ENCODE measurements around the gene ITGAL.

Gene ITGAL

GRCh38 chr16:30548416-30549253 is 76.1 kb downstream of the ITGAL start:
- no peak for DNase-seq

DNA sequence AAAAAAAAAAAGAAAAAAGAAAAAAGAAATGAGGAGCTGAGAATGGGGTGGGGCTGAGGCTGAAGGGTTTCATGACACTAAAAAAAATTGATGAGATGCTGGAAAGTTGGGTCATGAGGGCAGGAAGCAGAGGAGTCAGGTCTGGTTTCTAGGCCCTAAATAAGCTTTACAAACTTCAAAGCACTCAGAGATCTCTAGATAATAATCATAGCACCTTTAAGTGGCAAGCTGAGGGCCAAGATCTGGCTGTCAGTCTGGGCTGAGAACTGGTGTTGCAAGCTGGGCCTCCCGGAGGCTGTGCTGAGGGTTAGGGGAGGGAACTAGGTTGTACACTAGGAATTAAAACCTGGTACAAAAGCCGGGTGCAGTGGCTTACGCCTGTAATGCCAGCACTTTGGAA is 79.2 kb downstream of the ITGAL start:
- DNase-seq, result no peak

DNA sequence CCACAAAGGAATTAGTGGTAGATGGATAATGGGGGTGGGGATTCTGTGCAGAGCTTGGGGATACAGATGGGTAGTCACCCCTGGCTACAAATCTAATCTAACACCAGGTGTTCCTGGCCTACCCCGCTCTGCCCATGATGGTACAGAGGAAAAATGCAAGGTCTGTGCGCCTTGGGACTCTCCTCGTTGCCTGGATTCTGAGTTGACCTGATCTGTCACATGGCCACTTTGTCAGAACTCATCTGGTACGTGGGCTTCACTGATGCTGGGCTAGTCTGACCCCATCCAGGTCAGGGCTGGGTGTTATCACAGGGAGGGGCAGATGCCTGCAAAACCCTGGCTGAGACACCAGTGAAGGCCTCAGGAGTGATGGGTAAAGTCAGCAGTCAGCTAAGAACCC is 80.4 kb downstream of the ITGAL start:
- no peak for DNase-seq

DNA sequence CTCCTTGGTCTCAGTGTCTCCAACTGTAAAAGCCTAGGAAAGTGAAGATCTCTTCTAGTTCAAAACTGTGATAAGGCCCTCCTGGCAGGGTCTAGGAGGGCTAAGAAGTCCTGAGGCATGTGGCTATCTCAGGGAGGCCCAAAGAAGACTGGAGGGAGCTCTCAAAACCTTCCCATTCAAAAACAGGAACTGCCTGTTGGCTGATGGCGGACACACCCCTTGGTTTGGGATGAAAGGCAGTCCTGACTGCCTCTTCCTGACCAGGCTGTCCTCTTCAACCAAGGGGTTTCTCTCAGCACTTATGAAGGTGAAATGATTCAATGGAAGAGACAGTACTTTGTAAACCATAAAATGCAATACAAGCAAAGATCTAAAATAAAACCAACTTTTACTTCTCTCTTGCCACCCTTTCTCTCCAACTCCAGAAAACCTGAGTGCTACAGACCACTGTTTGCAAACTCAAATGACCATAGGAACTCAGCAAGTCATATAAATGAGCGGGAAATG is 80.9 kb downstream of the ITGAL start:
- no peak for DNase-seq

DNA sequence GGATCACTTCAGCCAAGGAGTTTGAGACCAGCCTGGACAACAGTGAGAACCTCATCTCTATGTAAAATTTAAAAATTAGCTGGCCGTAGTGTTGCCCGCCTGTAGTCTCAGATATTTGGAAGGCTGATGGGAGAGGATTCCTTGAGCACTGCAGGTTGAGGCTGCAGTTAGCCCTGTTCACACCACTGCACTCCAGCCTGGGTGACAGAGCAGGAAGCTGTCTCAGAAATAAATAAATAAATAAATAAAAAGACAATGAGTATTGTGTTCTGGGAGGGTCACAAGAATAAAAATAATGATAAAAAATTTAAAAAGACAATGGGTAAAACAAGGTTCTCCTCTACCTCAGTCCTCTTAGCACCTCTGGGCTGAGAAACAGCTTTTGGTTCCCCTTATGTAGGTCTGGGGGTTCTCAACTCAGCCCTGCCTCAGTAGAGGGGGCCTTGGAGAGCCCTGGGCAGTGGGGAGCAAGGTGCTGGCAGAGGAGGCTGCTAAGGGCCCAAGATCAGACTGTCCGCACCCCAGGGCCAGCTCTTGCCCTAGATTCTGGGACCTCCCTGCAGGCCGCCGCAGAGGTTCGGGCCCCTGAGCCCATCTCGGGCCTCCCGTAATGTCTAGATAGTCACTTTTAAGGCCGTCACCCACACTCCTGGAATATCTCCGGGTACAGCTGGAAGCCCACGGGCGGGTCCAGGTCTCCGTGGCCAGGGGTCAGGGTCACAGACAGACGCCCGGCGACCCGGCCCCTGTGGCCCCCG is 82.2 kb downstream of the ITGAL start:
- no peak for DNase-seq

- DNase-seq, result no peak
These were observed 83.0 kb downstream of the ITGAL start for GRCh38 chr16:30555315-30556124.

- no peak for DNase-seq
These were observed 83.6 kb downstream of the ITGAL start for GRCh38 chr16:30556125-30556473.

GRCh38 chr16:30557707-30557956 is 85.1 kb downstream of the ITGAL start:
- no peak for DNase-seq

DNA sequence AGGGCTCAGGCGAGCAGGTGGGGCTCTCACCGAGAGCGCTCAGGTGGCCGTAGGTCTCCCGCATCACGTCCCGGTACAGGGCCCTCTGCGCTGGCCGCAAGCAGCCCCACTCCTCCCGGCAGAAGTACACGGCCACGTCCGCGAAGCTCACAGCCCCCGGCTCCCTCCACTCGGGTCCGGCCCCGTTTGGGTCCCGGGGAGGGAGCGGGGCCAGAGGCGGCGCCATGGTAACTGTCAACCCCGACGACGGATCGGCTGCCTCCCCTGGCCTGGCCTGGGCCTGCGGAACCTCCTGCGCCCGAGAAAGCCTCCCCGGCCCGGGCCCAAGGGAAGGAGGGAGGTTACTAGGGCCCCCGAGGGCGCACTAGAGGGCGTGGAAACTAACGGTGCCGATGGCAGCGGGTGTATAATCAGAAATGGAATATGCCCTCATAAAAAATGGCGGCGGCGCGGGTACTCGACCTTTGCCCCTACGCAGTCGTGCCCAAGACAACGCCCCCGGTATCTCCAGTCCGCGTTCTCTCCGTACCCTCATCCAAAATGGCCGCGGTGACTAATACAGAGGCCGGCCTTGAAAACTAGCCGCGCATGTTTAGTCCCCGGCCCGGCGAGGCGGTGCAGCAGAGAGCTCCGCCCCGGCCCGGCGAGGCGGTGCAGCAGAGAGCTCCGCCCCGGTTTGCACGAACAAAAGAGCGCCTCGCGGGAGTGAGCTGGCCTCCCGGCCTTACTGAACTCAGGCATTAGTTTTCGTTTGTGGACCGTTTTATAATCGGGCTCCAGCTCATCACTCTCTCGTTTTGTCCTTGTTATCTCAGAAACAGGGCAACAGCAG is 85.6 kb downstream of the ITGAL start, which contains the start of gene ZNF764:
Gene ZNF764 (minus strand): TSS at position 418 of the 832 bp plus-strand sequence. CDS start 192 bp downstream, at position 226.
- peak; percentile 98 for DNase-seq

DNA sequence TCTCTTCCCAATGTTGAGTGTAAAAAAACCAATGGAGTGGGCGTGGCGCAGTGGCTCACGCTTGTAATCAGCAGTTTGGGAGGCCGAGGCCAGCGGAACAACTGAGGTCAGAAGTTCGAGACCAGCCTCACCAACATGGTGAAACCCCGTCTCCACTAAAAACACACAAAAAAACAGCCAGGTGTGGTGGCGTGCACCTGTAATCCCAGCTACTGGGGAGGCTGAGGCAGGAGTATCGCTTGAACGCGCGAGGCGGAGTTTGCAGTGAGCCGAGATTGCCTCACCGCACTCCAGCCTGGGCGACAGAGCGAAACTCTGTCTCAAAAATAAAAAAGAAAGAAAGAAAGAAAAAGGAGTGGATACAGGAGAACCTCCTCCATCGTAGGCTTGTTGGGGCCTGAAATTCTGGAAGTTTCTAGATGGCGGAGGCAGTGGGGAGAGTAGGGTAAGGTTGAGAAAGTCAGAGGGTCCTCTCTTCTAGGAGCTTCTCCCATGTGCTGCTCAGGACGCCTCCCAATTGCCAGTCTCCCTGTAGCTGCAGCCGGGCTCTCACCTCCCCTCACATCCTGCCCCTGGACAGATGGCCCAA is 86.3 kb downstream of the ITGAL start:
- no peak for DNase-seq

- no peak for DNase-seq
These were observed 87.1 kb downstream of the ITGAL start for GRCh38 chr16:30559690-30560089.

GRCh38 chr16:30561089-30561816 is 88.7 kb downstream of the ITGAL start:
- no peak for DNase-seq

DNA sequence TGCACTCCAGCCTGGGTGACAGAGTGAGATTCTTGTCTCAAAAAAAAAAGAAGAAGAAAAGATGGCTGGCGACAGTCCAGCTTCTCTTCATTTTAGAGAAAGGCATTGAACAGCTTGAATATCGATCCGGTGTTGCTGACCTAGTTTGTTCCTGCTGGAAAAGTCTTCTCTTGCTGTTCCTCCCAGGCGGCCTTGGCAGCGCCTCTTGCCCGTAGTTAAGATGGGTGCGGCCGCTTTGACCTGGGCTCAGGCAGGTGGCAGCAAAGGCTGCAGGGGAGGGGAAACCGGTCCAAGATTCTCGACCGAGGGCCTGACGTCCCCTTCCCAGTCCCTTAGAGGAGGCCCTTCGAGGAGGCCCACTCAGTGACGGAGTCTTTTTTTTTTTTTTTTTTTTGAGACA is 89.5 kb downstream of the ITGAL start:
- DNase-seq, result no peak

DNA sequence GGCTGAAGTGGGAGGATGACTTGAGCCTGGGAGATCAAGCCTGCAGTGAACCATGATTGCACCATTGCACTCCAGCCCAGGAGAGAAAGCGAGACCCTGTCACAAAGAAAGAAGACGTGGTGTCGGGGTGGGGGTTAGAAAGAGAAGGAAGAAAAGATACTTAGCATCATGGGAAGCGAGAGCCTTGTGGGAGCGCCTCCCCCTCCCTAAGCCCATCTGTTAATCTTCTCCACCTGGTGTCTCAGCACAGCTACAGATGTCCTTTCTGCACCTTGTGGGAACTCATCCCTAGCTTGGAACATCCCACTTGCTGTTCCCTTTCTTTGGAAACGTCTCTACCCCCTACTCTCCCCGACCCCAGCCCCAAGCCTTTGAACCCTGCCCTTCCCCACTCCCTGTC is 93.0 kb downstream of the ITGAL start:
- no peak for DNase-seq

DNA sequence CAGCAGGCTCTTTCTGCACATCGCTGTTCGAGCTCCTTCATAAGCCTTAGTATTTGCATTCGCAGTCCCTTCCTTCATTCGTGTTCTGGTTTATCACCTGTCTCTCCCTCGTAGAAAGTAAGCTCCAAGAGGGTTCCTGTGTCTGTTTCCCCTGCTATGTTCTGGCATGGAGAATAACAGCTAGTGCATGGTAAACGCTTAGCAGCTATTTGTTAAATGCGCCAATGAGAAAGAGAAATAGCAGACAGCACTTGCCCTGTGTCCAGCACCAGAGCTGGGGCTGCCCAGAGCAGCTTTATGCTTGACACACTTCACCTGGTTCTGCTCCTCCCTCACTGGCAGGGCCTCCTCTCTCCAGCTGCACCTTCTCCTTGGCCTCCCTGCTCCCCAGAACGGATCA is 93.4 kb downstream of the ITGAL start:
- DNase-seq, result no peak

DNA sequence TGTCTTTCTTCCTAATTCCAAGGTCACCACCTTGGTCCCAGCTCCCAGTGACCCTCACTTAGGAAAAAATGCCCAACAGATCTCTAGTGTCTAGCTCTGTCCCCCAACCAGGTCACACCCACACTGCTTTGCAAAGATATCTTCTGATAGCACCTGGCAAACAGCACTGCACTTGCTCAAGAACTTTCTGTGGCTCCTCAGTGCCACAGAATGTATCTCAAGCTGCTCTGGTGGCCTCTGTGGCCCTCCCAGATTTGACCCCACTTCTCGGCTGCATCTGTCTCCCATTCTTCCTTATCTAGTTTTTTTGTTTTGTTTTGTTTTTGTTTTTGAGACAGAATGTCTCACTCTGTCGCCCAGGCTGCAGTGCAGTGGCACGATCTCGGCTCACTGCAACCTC is 94.0 kb downstream of the ITGAL start:
- no peak for DNase-seq

GRCh38 chr16:30567160-30567990 is 94.8 kb downstream of the ITGAL start:
- DNase-seq, result no peak

DNA sequence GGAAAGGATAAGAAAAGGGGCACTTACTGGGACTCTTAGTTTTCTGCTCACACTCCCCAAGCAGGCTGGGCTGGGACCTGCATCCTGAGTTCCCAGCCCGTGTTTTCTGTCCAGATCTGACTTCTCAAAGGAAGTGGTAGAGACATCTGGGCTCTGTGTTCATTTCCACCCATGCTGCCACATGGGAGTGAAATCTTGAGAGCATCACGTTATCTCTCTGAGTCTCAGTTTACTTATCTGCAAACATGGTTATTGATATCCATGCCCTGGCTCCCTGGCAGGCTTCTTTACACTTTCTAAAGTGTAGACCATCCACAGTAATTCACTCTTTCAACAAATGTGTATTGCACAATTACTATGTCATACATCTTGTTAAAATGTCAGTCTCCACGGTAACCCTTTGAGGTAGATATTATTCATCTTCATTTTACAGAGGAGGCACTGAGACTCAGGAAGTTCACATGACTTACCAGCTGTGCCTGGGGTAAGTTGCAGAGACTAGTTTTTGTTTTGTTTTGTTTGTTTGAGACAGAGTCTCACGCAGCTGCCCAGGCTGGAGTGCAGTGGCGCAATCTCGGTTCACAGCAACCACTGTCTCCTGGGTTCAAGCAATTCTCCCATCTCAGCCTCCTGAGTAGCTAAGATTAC is 95.6 kb downstream of the ITGAL start:
- no peak for DNase-seq

DNA sequence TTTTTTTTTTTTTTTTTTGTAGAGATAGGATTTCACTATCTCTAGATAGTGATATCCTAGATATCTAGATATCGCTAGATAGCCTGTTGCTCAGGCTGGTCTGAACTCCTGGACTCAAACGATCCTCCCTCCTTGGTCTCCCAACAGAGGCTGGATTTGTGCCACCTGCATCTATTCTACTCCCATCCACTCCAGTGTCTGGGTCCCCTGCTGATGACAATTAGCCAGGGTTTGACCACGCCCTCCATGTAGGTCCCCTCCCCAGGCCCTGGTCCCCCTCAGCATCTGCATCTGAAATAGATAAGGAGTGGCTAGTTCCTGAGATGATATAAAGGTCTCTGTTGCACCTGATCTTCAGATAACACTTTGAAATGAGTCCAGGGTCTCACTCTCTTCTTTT is 96.7 kb downstream of the ITGAL start:
- no peak for DNase-seq

Measured in femur (tissue), 1 donor.